T1000 (cell line): Measurements from ENCODE around the gene RAMP1.
"Not testable (repeated sequence)": the region's sequence is repeated elsewhere in the genome, so short reads cannot be mapped to it uniquely, and the experiment has no call there.

Experiments used
- DNase-seq: peaks from one replicate; lab custom pipeline; 2025; ENCODE audit warnings: mixed read lengths; lab: John Stamatoyannopoulos, UW

Gene RAMP1

DNA sequence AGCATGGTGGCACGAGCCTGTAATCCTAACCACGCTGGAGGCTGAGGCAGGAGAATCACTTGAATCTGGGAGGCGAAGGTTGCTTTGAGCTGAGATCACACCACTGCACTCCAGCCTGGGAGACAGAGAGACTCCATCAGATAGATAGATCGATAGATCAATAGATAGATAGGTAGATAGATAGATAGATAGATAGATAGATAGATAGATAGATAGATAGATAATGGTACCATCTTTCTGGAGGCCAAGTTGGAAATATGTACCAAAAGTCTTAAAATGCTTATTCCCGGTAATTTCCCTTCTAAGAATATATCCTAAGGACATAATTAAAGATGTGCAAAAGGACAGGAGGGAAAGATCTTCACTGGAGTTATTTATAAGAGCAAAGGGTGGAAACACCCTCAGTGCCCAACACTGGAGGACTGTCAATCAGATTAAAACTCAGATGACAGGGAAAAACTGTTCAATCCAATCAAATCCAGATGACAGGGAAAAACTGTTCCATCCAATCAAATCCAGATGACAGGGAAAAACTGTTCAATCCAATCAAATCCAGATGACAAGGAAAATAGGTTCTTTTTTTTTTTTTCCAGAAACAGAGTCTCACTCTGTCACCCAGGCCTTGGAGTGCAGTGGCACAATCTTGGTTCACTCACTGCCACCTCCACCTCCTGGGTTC, 58.4 kb downstream of the RAMP1 start:
- no peak for DNase-seq

DNA sequence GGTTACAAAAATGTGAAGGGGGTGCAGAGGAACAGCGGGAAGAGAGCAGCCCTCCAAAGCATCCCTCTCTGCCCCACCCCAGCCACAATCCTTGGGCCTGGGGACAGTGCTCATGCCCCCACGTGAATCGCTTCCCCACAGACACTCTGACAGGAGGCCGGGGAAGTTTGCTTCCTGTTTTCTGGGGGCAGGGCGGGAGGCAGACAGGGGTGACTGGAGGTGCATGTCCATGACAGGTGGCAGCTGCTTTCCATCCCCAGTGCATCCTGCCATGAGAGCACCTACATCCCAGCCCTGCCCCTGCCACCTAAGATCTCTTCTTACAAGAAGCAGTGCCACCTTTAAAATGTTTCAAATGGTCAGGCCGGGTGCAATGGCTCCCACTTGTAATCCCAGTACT, 60.2 kb downstream of the RAMP1 start:
- DNase-seq: no peak

DNA sequence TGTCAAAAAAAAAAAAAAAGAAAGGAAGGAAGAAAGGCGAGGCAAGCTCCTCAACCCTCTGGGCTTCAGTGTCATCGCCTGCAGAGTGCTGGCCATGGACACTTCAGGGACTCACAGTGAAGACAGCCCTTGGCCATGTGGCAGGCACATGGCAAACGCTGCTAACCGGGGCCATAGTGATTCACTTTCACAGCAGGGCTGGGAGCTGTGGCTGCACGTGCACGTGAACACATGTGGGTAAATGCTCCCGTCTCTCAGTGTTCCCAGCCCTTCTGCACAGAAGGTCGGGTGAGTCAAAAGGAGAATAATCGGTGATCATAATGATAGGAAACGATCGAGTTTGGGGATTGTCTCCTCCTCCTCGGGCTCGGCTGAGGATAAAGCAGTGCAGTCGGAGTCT, 61.2 kb downstream of the RAMP1 start:
- DNase-seq: no peak

- no peak for DNase-seq
Observed at GRCh38 chr2:237921967-237922492, 62.6 kb downstream of the RAMP1 start.

GRCh38 chr2:237922641-237923361, 63.4 kb downstream of the RAMP1 start:
- no peak for DNase-seq

- DNase-seq: peak; percentile 47
Observed at GRCh38 chr2:237923481-237924163, 64.2 kb downstream of the RAMP1 start.

GRCh38 chr2:237924164-237924534, 64.7 kb downstream of the RAMP1 start:
- no peak for DNase-seq

GRCh38 chr2:237927135-237927534, 67.7 kb downstream of the RAMP1 start:
- DNase-seq: no peak

GRCh38 chr2:237927986-237928385, 68.6 kb downstream of the RAMP1 start:
- no peak for DNase-seq

DNA sequence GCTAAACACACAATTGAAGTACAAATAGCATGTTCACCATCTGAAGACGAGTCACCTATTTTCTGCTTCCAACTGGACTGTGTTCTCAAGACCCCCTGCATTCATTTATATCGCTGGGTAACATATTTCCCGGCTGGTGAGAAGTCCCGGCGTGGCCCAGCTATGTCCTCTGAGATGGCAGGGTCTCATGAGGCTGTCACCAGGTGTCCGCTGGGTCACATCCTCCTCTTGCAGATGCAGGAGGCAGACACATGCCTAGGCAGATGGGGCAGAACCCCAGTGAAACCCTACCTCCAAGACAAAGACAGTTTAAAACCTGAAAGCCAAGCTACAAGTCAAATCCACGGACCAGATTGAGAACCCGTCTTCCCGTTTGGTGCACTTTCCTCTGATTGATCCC, 70.6 kb downstream of the RAMP1 start:
- DNase-seq: no peak

DNA sequence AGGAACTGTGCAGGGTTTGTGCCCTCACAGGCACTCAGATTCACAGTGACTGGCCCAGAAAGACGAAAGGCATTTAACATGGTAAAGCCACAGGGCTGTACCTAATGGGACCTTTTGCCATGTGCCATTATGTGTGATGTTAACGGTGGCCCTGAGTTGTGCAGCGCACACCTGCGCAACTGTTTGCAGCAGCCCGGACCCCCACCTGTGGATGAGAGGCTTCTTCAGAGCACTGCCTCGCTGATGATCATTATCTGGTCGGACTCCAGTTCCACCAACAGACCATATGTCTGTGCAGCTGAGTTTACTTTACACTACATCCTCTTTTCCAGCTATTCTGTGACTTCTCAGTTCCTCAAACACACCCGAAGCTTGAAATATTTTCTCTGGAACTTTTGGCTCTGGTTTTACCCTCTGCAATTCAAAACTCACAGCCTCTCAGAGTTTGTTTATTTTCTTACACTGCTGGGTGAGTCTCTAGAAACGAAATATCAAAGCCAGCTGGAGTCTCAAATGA, 71.8 kb downstream of the RAMP1 start:
- no peak for DNase-seq

DNA sequence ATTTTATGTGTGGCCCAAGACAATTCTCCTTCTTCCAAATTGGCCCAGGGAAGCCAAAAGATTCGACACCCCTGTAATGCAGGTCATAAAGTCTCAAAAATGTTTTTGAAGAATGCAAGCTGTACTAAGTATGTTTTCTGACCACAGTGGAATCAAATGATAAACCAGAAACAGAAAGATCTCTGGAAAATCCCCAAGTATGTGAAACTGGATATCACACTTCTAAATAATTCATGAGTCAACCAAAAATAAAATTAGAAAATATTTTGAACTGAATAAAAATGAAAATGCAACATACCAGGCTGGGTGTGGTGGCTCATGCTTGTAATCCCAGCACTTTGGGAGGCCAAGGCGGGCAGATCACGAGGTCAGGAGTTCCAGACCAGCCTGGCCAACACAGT, 73.3 kb downstream of the RAMP1 start:
- DNase-seq: no peak

- DNase-seq: no peak
Observed at GRCh38 chr2:237934186-237934585, 74.8 kb downstream of the RAMP1 start.

DNA sequence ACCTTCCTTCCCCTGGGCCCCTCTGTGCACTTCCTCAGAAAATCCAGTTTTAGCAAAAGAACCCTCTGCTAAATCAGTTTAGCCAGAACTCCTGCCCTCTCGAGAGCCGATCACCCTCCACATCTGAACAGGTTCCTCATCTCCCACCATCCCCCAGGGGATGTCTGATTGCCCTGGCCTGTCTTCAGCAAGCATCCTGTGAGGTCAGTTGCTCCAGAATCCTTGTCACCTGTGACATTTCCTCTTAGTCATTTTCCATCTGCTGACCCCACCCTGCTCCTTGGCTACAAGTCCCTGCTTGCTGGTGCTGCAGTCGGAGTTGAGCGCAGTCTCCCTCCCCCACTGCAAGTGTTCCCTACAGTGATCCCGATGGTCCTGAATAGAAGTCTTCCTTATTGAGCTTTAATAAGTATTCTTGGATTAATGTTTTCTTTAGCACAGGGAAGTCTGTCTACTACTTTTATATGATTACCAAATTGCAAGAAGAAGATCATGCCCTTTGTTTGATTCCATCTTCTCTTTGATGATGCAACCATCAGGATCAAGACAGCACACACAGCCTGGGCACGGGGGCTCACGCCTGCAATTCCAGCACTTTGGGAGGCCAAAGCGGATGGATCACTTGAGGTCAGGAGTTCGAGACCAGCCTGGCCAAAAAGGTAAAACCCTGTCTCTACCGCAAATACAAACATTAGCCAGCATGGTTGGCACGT, 76.5 kb downstream of the RAMP1 start:
- no peak for DNase-seq

DNA sequence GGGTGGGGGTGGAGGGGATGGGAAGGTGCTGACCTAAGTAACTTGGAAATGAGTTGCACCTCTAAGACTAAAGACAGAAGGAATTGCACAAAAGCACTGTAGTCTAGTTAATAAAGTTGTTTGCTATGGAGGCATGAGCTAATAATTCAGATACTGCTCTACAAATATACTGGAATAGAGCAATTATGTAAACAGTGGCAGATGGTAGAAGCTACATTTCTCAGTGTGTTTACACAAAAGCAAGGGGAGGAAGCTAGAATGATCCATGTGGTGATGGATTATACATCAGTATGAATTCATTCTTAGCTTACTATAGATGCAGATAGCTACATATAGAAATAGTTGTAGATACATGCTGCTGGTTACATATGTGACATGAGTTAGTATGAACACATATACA, 79.8 kb downstream of the RAMP1 start:
- DNase-seq: no peak

DNA sequence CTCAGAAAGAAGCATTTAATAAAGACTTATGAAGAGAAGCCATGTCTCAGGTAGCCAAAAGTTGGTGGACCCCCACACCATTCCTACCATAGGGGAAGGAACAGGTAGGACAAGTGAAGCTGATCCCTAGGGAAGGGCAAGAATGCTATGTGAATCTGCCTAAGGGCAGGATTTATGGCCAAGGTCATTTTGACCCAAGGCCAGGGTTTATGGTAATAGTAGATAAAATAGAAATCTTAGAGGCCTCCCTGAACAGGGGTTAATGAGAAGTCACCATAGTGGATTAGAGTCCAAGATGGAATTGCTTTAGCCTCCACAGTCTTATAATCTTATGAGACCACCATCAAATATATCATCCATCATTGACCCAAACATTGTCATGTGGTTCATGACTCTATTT, 81.4 kb downstream of the RAMP1 start:
- no peak for DNase-seq

GRCh38 chr2:237941239-237941638, 81.8 kb downstream of the RAMP1 start:
- no peak for DNase-seq

DNA sequence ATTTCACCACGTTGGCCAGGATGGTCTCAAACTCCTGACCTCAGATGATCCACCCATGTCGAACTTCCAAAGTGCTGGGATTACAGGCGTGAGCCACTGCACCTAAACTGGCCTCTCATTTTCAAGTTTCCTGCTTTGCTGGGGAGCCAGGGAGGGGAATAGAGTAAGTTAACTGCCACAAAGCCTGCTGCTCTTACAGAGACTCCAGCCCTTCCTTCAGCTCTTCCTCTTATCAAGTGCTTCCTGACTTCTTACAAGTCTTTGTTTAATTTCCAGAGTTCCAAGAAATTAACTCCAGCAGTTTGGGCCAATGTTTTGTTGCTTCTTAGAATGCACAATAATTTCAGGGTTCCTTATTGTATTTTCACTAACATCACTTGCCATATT, 83.1 kb downstream of the RAMP1 start:
- no peak for DNase-seq

DNA sequence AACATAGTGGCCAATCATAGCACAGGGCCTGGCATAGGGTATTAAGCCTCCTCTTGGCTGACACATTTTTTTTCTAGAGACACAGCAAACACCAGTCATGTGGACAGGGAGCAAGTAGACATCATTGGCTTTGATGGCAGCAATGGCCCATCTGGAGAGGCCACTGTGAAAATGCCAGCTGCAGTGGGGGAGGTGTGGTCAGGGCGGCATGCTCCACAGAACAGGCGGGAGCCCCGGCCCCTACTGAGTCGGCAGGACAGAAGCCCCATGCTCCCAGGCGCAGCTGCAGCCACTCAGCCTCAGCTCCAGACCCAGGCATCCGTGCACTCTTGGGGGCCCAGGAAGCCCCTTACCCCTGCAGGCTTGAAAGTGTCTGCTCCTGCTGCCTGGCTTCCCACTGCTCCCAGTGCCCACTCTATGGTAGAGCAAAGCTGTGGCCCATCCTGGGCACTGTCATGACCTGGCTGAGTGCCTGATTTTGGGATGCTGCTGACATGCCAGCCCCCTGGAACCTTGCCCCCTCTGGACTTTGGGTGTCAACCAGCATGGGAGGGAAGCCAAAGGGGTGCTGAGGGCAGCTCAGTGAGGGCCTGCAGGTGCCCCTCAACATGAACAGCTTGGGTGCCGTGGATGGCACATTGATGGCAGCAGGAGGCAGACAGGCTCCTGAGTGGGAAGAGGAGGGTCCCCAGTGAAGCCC, 84.1 kb downstream of the RAMP1 start:
- no peak for DNase-seq

DNA sequence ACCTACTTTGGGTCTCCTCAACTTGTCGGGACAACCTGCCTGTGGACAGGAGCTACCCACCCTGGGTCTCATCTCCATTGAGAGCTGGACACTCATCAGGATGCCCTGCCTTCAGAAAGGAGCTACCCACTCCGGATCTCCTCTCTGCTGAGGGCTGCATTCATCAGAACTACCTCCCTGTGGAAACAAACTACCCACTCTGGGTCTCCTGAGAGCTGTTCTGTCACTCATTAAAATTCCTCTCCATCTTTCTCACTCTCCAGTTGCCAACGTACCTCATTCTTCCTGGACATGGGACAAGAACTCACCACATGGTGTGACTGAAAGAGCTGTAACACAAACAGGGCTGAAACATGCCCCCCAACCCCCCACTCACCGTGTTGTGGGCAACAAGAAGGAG, 84.9 kb downstream of the RAMP1 start:
- DNase-seq: no peak

GRCh38 chr2:237946423-237946822, 87.0 kb downstream of the RAMP1 start:
- no peak for DNase-seq

GRCh38 chr2:237951354-237951753, 91.9 kb downstream of the RAMP1 start:
- DNase-seq: not testable (repeated sequence)
